Activated CD4-positive, alpha-beta T cell treated with anti-CD3 and anti-CD28 coated beads for 36 hours (primary cell): ENCODE measurements around the gene GSX1. TPM values are rescaled to one million over a fixed set of nuclear protein-coding genes. Genes with fewer than 3 reads are reported as not detected.
"Not testable (repeated sequence)": the region's sequence is repeated elsewhere in the genome, so short reads cannot be mapped to it uniquely, and the experiment has no call there.

ENCODE experiments used
- ATAC-seq: fragments of 200-7000 bp; cut with Tn5 transposase; one replicate; pipeline ENCODE4 v1.10.0; 2021; ENCODE audit warnings: mild to moderate bottlenecking, moderate library complexity
- CTCF ChIA-PET: fragments of 350-600 bp; sonication (Branson Sonifier 250); formaldehyde crosslinking; loops from one replicate; lab custom pipeline; 2021; ENCODE audit warnings: antibody characterized with exemption; lab: Charles Lee
- POLR2A ChIA-PET: fragments of 350-600 bp; sonication (Branson Sonifier 250); formaldehyde crosslinking; loops from one replicate; lab custom pipeline; 2021; ENCODE audit warnings: antibody characterized with exemption, inconsistent platforms; lab: Charles Lee
- DNase-seq: peaks from one replicate; pipeline ENCODE4 v3.0.0-alpha.2; 2020
- H3K27ac Mint-ChIP-seq: one replicate; pipeline ENCODE4 v1.8.0; 2021; ENCODE audit warnings: mixed read lengths
- H3K27me3 Mint-ChIP-seq: one replicate; pipeline ENCODE4 v1.8.0; 2021; ENCODE audit warnings: mixed read lengths
- H3K36me3 Mint-ChIP-seq: one replicate; pipeline ENCODE4 v1.8.0; 2021; ENCODE audit warnings: low read depth, mixed read lengths
- H3K4me1 Mint-ChIP-seq: one replicate; pipeline ENCODE4 v1.8.0; 2021; ENCODE audit warnings: mixed read lengths
- H3K4me3 Mint-ChIP-seq: one replicate; pipeline ENCODE4 v1.8.0; 2021; ENCODE audit warnings: mild to moderate bottlenecking, moderate library complexity, mixed read lengths
- H3K9me3 Mint-ChIP-seq: one replicate; pipeline ENCODE4 v1.8.0; 2021; ENCODE audit warnings: low read depth, mixed read lengths
- intact Hi-C, 2 experiments: fragments of 100-400 bp; cut with DNase I in 1 of 2; cut with micrococcal nuclease in 1 of 2; formaldehyde crosslinking; loops; one replicate each; pipeline versions ENCODE4 v1.14.2 to v1.15.1; 2022 to 2024; cut with DNase I, micrococcal nuclease
- total RNA-seq, 2 experiments: library from RNA; stranded (reverse); gene quantifications; one replicate each; pipeline ENCODE4 v1.2.3, GENCODE V29; 2021

Gene GSX1
- total RNA-seq = not detected

- H3K27ac Mint-ChIP-seq = no peak within 1 kb of the TSS
- peak; percentile 74 for DNase-seq
- H3K9me3 Mint-ChIP-seq = no peaks in the 10 kb centered on the region
- peaks cover 36% of the 10 kb centered on the region for H3K4me1 Mint-ChIP-seq
- peaks cover 72% of the 10 kb centered on the region for H3K27me3 Mint-ChIP-seq
- peak; percentile 69 for ATAC-seq
- H3K36me3 Mint-ChIP-seq = no peaks in the 10 kb centered on the region
- peak within 1 kb of the TSS; percentile 69 for H3K4me3 Mint-ChIP-seq
- POLR2A ChIA-PET = no interaction called here
- CTCF ChIA-PET = interaction anchor here (0.7 kb wide), 1 partner anchor 12 kb away, joined by 6 read pairs; no protein-coding TSS in a partner anchor
- intact Hi-C loops = loop anchor here (2.0 to 5.0 kb wide), 3 partner anchors 35 to 174 kb away; no protein-coding TSS in a partner anchor
Measured at GRCh38 chr13:27792393-27793218, at the start of gene GSX1. Gene GSX1, plus strand, starts transcription at chr13:27792483. Its CDS starts 208 bp downstream, at chr13:27792691.

GRCh38 chr13:27744801-27745200 is 47.5 kb upstream of the GSX1 start:
- Mint-ChIP-seq H3K9me3 (peaks cover 2% of the 10 kb centered on the region), H3K4me3 (no peak overlapping the region), H3K27ac (no peak overlapping the region), H3K36me3 (no peaks in the 10 kb centered on the region), H3K27me3 (no peaks in the 10 kb centered on the region), H3K4me1 (no peaks in the 10 kb centered on the region)
- DNase-seq (no peak), ATAC-seq (no peak)
- ChIA-PET POLR2A (no interaction called here), CTCF (interaction anchor here (0.7 kb wide), 1 partner anchor 40 kb away, joined by 3 read pairs; no protein-coding TSS in a partner anchor)
- intact Hi-C loops = no loop called here

GRCh38 chr13:27745301-27745700 is 47.0 kb upstream of the GSX1 start:
- DNase-seq (no peak), ATAC-seq (no peak)
- intact Hi-C loops = no loop called here
- Mint-ChIP-seq H3K36me3 (no peaks in the 10 kb centered on the region), H3K4me1 (no peaks in the 10 kb centered on the region), H3K27me3 (no peaks in the 10 kb centered on the region), H3K27ac (no peak overlapping the region), H3K4me3 (no peak overlapping the region), H3K9me3 (peaks cover 2% of the 10 kb centered on the region)
- POLR2A ChIA-PET = no interaction called here
- CTCF ChIA-PET = no interaction called here

GRCh38 chr13:27748143-27748542 is 44.1 kb upstream of the GSX1 start:
- H3K27ac Mint-ChIP-seq, H3K9me3 Mint-ChIP-seq, CTCF ChIA-PET: not testable (repeated sequence)

GRCh38 chr13:27751953-27752532 is 40.2 kb upstream of the GSX1 start:
- ChIA-PET CTCF (interaction anchor here (0.5 to 1.2 kb wide), 2 partner anchors 74 to 881 kb away, joined by 3 read pairs; no protein-coding TSS in a partner anchor), POLR2A (no interaction called here)
- ATAC-seq (no peak), DNase-seq (no peak)
- H3K27me3 Mint-ChIP-seq = peaks cover 3% of the 10 kb centered on the region
- no peaks in the 10 kb centered on the region for H3K36me3 Mint-ChIP-seq
- no peak overlapping the region for H3K27ac Mint-ChIP-seq
- no peak overlapping the region for H3K4me3 Mint-ChIP-seq
- intact Hi-C loops = no loop called here
- H3K4me1 Mint-ChIP-seq = no peaks in the 10 kb centered on the region
- H3K9me3 Mint-ChIP-seq = peaks cover 15% of the 10 kb centered on the region

More at GRCh38 chr13:27748143-27748542, 44.1 kb upstream of the GSX1 start:
- DNase-seq, H3K4me1 Mint-ChIP-seq, ATAC-seq, POLR2A ChIA-PET, H3K36me3 Mint-ChIP-seq, H3K27me3 Mint-ChIP-seq, H3K4me3 Mint-ChIP-seq, intact Hi-C loops: not testable (repeated sequence)

GRCh38 chr13:27765650-27766049 is 26.6 kb upstream of the GSX1 start:
- peaks cover 15% of the 10 kb centered on the region for H3K27me3 Mint-ChIP-seq
- ATAC-seq = no peak
- intact Hi-C loops = no loop called here
- H3K4me1 Mint-ChIP-seq = no peaks in the 10 kb centered on the region
- ChIA-PET CTCF (no interaction called here), POLR2A (no interaction called here)
- DNase-seq = no peak
- no peaks in the 10 kb centered on the region for H3K36me3 Mint-ChIP-seq
- H3K9me3 Mint-ChIP-seq = no peaks in the 10 kb centered on the region
- H3K4me3 Mint-ChIP-seq = no peak overlapping the region
- no peak overlapping the region for H3K27ac Mint-ChIP-seq

- no peaks in the 10 kb centered on the region for H3K4me1 Mint-ChIP-seq
- CTCF ChIA-PET = interaction anchor here (0.7 to 4.5 kb wide), 6 partner anchors 9 to 191 kb away, joined by 3 to 50 read pairs (median 8); no protein-coding TSS in a partner anchor
- no peak overlapping the region for H3K27ac Mint-ChIP-seq
- H3K9me3 Mint-ChIP-seq = no peaks in the 10 kb centered on the region
- no peak overlapping the region for H3K4me3 Mint-ChIP-seq
- no peaks in the 10 kb centered on the region for H3K36me3 Mint-ChIP-seq
- no peak for ATAC-seq
- DNase-seq = peak; percentile 59
- POLR2A ChIA-PET = interaction anchor here (1.0 kb wide), 1 partner anchor 56 kb away, joined by 3 read pairs; no protein-coding TSS in a partner anchor
- intact Hi-C loops = loop anchor here (1.0 kb wide), 1 partner anchor 55 kb away; no protein-coding TSS in a partner anchor
- H3K27me3 Mint-ChIP-seq = peaks cover 11% of the 10 kb centered on the region
Measured at GRCh38 chr13:27770809-27771208, 21.5 kb upstream of the GSX1 start.

GRCh38 chr13:27772651-27773425 is 19.4 kb upstream of the GSX1 start:
- CTCF ChIA-PET = interaction anchor here (3.4 to 4.5 kb wide), 3 partner anchors 7 to 57 kb away, joined by 13 to 50 read pairs (median 28); no protein-coding TSS in a partner anchor
- ATAC-seq (no peak), DNase-seq (no peak)
- POLR2A ChIA-PET = no interaction called here
- Mint-ChIP-seq H3K4me3 (no peak overlapping the region), H3K27ac (no peak overlapping the region), H3K4me1 (no peaks in the 10 kb centered on the region), H3K9me3 (no peaks in the 10 kb centered on the region), H3K36me3 (no peaks in the 10 kb centered on the region), H3K27me3 (peaks cover 15% of the 10 kb centered on the region)
- intact Hi-C loops = no loop called here

- DNase-seq (no peak), ATAC-seq (no peak)
- no peaks in the 10 kb centered on the region for H3K36me3 Mint-ChIP-seq
- intact Hi-C loops = no loop called here
- POLR2A ChIA-PET = no interaction called here
- H3K4me1 Mint-ChIP-seq = no peaks in the 10 kb centered on the region
- CTCF ChIA-PET = interaction anchor here (0.6 to 1.2 kb wide), 3 partner anchors 51 to 53 kb away, joined by 3 to 4 read pairs (median 4); no protein-coding TSS in a partner anchor
- H3K27ac Mint-ChIP-seq = no peak overlapping the region
- H3K9me3 Mint-ChIP-seq = no peaks in the 10 kb centered on the region
- H3K4me3 Mint-ChIP-seq = no peak overlapping the region
- H3K27me3 Mint-ChIP-seq = peaks cover 22% of the 10 kb centered on the region
Measured at GRCh38 chr13:27774169-27774568, 18.1 kb upstream of the GSX1 start.

- intact Hi-C loops = no loop called here
- POLR2A ChIA-PET = no interaction called here
- Mint-ChIP-seq H3K4me3 (no peak overlapping the region), H3K36me3 (no peaks in the 10 kb centered on the region), H3K27ac (no peak overlapping the region), H3K27me3 (peaks cover 22% of the 10 kb centered on the region), H3K4me1 (no peaks in the 10 kb centered on the region), H3K9me3 (no peaks in the 10 kb centered on the region)
- DNase-seq (no peak), ATAC-seq (no peak)
- CTCF ChIA-PET = interaction anchor here (1.1 to 1.2 kb wide), 2 partner anchors 50 to 52 kb away, joined by 3 to 4 read pairs; no protein-coding TSS in a partner anchor
Measured at GRCh38 chr13:27774651-27775050, 17.6 kb upstream of the GSX1 start.

GRCh38 chr13:27775943-27776342 is 16.3 kb upstream of the GSX1 start:
- ChIA-PET CTCF (interaction anchor here (0.6 to 1.2 kb wide), 5 partner anchors 55 to 945 kb away, joined by 3 to 4 read pairs (median 3); no protein-coding TSS in a partner anchor), POLR2A (no interaction called here)
- Mint-ChIP-seq H3K9me3 (no peaks in the 10 kb centered on the region), H3K4me3 (no peak overlapping the region), H3K27ac (no peak overlapping the region), H3K27me3 (peaks cover 20% of the 10 kb centered on the region), H3K4me1 (no peaks in the 10 kb centered on the region), H3K36me3 (no peaks in the 10 kb centered on the region)
- intact Hi-C loops = no loop called here
- no peak for ATAC-seq
- no peak for DNase-seq
